ACC112 (cell line): ENCODE results near the gene NR1H3.

Experiments used
- H2AFZ ChIP-seq: fragments of 200-600 bp; sonication (generic); one replicate; pipeline ENCODE4 v1.6.0; 2017; ENCODE audit warnings: antibody characterized with exemption, low read length; ENCODE audit not compliant: unreplicated experiment
- H3K27ac ChIP-seq: fragments of 200-600 bp; sonication (generic); 2 replicates; pipeline ENCODE4 v1.5.1; 2014; ENCODE audit warnings: low read depth, mild to moderate bottlenecking, antibody characterized with exemption, low read length, moderate library complexity
- H3K27me3 ChIP-seq: fragments of 200-600 bp; sonication (generic); 2 replicates; pipeline ENCODE4 v1.6.1; 2014; ENCODE audit warnings: mild to moderate bottlenecking, antibody characterized with exemption, low read length, moderate library complexity, mixed read lengths; ENCODE audit not compliant: insufficient read depth
- H3K36me3 ChIP-seq: fragments of 200-600 bp; sonication (generic); 2 replicates; pipeline ENCODE4 v1.6.1; 2016; ENCODE audit warnings: mild to moderate bottlenecking, antibody characterized with exemption, low read length, moderate library complexity, mixed read lengths; ENCODE audit not compliant: insufficient read depth
- H3K4me1 ChIP-seq: fragments of 200-600 bp; sonication (generic); one replicate; pipeline ENCODE4 v1.6.1; 2016; ENCODE audit warnings: low read length, mixed read lengths; ENCODE audit not compliant: insufficient read depth, unreplicated experiment, control insufficient read depth
- H3K4me3 ChIP-seq: fragments of 200-600 bp; sonication (generic); 2 replicates; pipeline ENCODE4 v1.5.1; 2014; ENCODE audit warnings: mild to moderate bottlenecking, low read depth, low read length
- H3K79me2 ChIP-seq: fragments of 200-600 bp; sonication (generic); one replicate; pipeline ENCODE4 v1.6.0; 2016; ENCODE audit warnings: low read length; ENCODE audit not compliant: control insufficient read depth, unreplicated experiment, insufficient read depth

NR1H3 gene

DNA sequence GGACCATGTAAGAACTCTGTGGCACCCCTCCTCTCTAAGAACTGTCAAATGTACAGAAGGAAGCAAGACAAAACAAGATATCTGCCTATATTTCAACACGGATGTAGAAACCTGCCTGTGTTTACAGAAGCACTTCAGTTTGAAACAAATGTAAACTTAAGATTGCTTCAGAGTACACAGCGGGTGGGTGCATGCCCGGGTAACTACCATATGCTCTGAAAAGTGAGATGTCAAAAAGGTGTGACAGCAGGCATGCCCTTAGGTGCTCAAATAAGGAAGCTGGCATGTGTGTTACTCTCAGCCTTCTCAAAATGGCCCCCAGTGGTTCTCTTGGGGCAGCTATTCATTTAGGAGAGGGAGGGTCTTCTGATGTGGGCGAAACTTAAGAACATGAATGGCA is 14.3 kb upstream of the NR1H3 start:
- H3K4me3 ChIP-seq: no peak overlapping the region
- peaks cover 18% of the 10 kb centered on the region for H3K79me2 ChIP-seq
- no peak overlapping the region for H2AFZ ChIP-seq
- peaks cover 8% of the 10 kb centered on the region for H3K36me3 ChIP-seq
- no peaks in the 10 kb centered on the region for H3K27me3 ChIP-seq
- peaks cover 17% of the 10 kb centered on the region for H3K4me1 ChIP-seq
- no peak overlapping the region for H3K27ac ChIP-seq

DNA sequence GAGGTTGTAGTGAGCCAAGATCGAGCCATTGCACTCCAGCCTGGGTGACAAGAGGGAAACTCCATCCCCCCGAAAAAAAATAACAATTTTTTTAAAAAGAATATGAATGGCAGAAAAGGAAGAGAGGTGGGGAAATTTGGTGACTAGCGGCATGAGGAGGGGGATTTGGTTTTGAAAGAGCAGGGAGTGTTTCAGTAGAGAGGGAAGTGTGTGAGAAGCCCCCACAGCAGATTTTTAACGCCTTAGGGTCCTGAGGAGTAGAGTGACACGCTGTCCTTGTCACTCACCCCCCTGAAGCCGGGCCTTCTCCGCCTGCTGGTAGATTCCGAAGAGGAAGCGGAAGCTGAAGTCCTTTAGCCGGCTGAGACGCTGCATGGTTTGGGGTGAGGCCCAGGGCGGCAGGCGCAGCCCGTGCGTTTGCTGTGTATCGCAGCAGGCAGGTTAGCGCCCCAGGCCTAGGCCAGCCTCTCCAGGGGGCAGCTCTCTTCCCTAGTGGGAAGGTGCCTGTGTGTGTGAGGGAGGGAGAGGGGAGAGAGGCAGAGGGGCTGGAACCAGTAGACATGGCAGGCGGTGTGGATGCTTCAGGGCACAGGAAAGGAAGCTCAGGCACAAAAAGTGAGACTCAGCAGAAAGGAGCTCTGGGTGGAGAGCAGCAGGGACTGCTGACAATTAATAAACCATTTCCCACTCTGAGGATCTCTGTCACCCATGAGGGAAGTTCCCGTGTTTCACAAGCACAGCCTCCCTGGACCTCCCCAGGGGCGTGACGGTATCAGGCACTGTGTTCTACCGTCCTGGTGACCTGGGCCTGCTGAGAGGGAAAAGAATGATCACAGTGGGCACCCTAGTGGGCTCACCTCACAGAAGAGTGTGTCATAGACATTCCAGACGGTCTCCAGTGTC is 13.1 kb upstream of the NR1H3 start:
- H3K4me3 ChIP-seq: no peak overlapping the region
- H3K27ac ChIP-seq: no peak overlapping the region
- H3K36me3 ChIP-seq: peaks cover 3% of the 10 kb centered on the region

DNA sequence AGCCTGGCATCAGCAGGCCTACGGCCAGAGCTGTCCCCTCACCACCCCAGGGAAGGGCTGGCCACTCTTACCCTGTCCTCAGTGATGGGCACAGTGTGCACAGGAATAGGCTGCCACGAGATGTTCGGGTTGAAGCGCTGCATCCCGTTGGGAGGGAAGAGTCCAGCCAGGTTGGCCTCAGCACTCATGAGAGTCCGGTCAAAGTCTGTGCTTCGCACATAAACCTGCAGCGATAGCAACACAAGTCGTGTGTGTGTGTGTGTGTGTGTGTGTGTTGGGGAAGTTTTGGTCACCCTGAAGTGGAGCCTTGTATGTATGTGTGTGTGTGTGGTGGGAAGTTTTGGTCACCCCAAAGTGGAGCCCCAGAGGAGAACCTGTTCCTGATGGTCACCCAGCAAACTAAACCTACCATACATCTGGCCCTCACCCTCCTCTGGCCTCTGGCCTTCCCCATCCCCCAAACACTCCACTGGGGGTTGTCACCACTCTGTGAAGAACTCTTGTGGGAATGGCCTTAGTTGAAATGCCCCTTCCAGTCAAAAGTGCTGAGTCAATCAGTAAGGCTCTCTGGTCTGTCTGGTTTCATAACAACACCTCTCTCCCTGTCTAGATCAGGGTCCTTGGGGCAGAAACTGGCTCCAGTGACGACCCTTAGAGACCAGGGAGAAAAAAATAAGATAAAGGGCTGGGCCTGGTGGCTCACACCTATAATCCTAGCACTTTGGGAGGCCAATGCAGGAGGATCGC is 12.0 kb upstream of the NR1H3 start:
- no peak overlapping the region for H2AFZ ChIP-seq
- no peaks in the 10 kb centered on the region; the same call in 1 of the 2 replicates for H3K36me3 ChIP-seq
- no peaks in the 10 kb centered on the region for H3K27me3 ChIP-seq
- H3K27ac ChIP-seq: no peak overlapping the region
- H3K79me2 ChIP-seq: peaks cover 29% of the 10 kb centered on the region
- H3K4me3 ChIP-seq: no peak overlapping the region
- peaks cover 21% of the 10 kb centered on the region for H3K4me1 ChIP-seq

More for the DNA sequence above, 13.1 kb upstream of the NR1H3 start:
- H3K4me1 ChIP-seq: peaks cover 21% of the 10 kb centered on the region
- H2AFZ ChIP-seq: no peak overlapping the region
- H3K79me2 ChIP-seq: peaks cover 25% of the 10 kb centered on the region
- H3K27me3 ChIP-seq: no peaks in the 10 kb centered on the region

DNA sequence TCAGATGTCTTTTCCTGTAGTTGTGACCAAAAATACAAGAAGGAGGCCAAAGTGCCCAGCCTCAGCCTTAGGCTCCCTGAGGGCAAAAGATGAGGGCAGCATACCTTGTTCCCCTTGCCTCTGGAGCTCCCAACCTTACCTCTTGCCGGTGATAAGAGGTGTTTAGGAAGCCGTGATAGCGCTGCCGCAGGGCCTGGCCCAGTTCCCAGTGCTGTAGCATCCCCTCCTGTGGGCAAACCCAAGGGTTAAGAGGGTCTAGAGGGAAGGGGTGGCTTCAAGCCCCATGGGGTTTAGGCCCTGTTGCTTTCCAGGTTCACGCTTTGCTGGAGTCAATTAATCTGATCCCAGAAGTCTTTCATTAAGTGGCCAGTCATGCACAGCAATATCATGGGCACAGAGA is 10.3 kb upstream of the NR1H3 start:
- peak overlapping the region; percentile 97 for H3K4me3 ChIP-seq
- H3K27ac ChIP-seq: no peak overlapping the region

DNA sequence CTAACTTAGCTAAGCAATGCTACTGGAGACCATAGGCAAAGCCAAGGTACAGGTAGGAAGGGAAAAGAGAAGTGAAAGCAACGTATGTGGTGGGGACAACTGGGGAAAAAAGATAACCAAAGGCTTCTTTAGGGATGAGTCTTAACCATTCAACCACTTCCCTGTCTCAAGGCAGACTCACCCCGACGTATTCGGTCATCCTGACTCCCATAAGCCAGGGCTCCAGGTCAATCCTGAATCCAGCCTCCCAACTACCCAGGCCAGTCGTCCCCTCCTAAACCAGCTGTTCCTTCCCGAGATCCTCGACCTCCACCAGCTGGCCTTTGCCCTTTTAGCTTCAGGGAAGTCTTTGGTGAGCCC is 9.5 kb upstream of the NR1H3 start:
- H2AFZ ChIP-seq: peak overlapping the region; percentile 97
- no peaks in the 10 kb centered on the region for H3K27me3 ChIP-seq
- H3K27ac ChIP-seq: peak overlapping the region; percentile 56
- H3K4me1 ChIP-seq: peaks cover 15% of the 10 kb centered on the region
- peak overlapping the region; percentile 97 for H3K4me3 ChIP-seq
- no peaks in the 10 kb centered on the region for H3K36me3 ChIP-seq
- H3K79me2 ChIP-seq: peaks cover 29% of the 10 kb centered on the region

More for the DNA sequence above, 10.3 kb upstream of the NR1H3 start:
- no peaks in the 10 kb centered on the region for H3K27me3 ChIP-seq
- H3K36me3 ChIP-seq: no peaks in the 10 kb centered on the region; the same call in 1 of the 2 replicates
- peaks cover 29% of the 10 kb centered on the region for H3K79me2 ChIP-seq
- H2AFZ ChIP-seq: no peak overlapping the region
- H3K4me1 ChIP-seq: peaks cover 16% of the 10 kb centered on the region

DNA sequence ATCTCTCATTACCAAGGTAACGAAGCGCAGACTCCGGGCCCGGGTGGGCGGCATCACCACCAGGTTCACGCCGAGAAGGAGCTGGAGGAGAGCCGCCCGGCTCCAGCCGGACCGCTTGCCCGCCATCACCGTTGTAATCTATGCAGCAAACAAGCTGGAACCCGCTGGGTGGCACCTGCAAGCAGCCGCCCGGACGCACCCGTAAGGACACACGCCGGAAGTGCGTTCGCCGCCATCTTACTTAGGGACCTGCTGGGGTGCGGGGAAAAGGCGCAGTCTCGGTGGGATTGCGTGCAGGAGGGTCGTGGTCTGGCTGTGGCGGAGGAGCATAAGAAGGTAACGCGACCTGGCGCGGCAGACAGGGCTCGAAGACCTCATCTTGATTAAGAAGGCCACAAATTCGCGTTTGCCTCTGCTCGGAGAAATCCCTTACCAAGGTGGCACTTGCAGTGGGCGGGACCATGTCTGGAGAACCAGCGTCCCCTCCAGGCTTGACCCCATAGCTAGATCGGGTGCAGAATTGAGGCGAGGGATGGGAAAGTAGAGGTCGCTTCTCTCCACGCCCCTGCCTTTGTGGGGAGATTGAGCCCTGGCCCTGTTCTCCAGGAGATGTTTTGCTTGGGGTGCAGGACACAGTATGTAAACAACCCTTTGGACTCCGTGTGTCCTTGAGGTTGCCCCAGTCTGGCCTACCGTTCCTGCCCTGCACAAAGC is 9.0 kb upstream of the NR1H3 start, which contains the start of gene ACP2:
ACP2 (minus strand) TSS at position 151 of the 714 bp plus-strand sequence; CDS start at position 126, 25 bp downstream.
- H3K79me2 ChIP-seq: peaks cover 29% of the 10 kb centered on the region
- H2AFZ ChIP-seq: peak within 1 kb of the TSS; percentile 97
- H3K4me3 ChIP-seq: peak within 1 kb of the TSS; percentile 97
- H3K36me3 ChIP-seq: no peaks in the 10 kb centered on the region
- H3K27ac ChIP-seq: peak within 1 kb of the TSS; percentile 56
- H3K4me1 ChIP-seq: peaks cover 18% of the 10 kb centered on the region
- no peaks in the 10 kb centered on the region for H3K27me3 ChIP-seq

DNA sequence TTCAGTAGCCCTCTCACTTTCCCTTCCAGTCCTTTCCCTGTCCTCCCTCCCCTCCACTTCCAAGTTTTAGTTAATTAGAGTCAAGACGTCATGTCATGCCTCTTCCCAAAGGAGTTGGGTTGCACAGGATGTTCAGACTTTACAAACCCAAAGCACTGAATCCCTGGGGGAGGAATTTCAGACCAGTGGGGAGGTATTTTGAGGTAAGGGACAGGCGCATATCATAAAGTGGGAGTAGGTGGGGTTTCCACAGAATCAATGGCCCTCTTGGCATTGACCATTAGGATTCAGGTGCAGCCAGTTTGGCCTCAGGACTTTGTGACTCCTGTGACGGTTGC is 8.4 kb upstream of the NR1H3 start:
- peaks cover 23% of the 10 kb centered on the region for H3K4me1 ChIP-seq
- no peaks in the 10 kb centered on the region for H3K27me3 ChIP-seq
- H3K27ac ChIP-seq: no peak overlapping the region
- H3K79me2 ChIP-seq: peaks cover 29% of the 10 kb centered on the region
- no peaks in the 10 kb centered on the region for H3K36me3 ChIP-seq
- H3K4me3 ChIP-seq: peak overlapping the region; percentile 97
- peak overlapping the region; percentile 92 for H2AFZ ChIP-seq

DNA sequence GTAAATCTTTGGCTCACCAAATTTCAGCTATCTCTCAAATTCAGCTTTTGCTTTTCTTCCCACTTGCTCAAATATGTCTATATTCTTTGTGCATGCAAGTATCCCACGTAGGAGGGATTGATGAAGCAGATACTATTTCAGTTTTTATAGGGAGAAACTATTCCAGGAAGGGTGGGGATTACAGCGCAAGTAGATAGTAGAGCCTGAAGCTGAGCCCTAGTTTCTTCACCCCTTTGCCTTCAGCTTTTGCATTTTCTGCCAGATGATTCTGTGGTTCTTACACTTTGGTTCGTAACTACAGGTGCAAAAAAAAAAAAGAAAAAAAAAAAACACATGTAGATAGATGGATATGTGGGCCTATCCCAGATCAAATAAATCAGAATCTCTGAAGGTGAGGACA is 6.0 kb upstream of the NR1H3 start:
- Histone ChIP-seq H3K27me3 (no peaks in the 10 kb centered on the region), H3K79me2 (peaks cover 28% of the 10 kb centered on the region), H3K36me3 (no peaks in the 10 kb centered on the region), H2AFZ (no peak overlapping the region), H3K4me1 (peaks cover 34% of the 10 kb centered on the region), H3K27ac (no peak overlapping the region), H3K4me3 (no peak overlapping the region)

DNA sequence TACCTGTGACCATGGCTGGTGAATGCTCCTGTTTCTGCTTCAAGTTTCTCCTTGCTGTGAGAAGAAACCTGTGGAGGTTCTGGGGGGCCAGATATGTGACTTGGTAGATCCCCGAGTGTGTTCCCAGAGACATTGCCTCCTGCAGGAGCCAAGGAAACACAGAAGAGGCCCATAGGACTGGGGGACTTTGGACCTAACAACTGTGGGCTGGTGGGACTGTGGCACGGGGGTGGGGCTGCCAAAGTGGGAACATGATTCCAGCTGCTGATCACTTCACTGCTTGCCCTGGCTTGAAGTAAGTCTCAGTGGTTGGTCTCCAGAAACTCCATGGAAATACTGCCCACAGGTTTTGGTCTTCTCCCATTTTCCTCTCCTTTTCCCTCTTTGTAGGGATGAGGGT is 4.1 kb upstream of the NR1H3 start:
- no peak overlapping the region for H2AFZ ChIP-seq
- no peaks in the 10 kb centered on the region for H3K36me3 ChIP-seq
- H3K27me3 ChIP-seq: no peaks in the 10 kb centered on the region

DNA sequence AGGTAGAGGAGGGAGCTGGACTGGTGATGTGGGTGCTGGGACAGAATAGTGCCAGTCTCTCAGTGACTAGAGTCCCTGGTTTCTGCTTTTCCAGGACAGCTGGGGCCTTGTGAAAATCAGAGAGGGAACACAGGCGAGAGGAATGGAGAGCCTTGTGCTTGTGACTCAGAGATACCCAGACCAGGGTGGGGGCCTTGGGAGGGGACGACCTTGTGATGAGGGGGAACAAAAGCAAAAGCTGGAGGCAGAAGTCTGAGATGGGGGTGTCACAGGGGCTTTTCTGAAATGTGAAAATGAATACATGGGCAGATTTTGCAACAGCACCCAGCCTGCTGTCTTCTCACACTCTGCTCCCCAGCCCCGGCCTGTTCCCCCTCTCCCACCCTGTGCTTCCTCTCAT is 3.4 kb upstream of the NR1H3 start:
- peak overlapping the region; percentile 79 for H3K27ac ChIP-seq
- H3K79me2 ChIP-seq: peaks cover 7% of the 10 kb centered on the region
- peak overlapping the region; percentile 50; the same call in 1 of the 2 replicates for H3K4me3 ChIP-seq
- H2AFZ ChIP-seq: no peak overlapping the region
- no peaks in the 10 kb centered on the region for H3K36me3 ChIP-seq
- H3K27me3 ChIP-seq: no peaks in the 10 kb centered on the region
- peaks cover 41% of the 10 kb centered on the region for H3K4me1 ChIP-seq

More for the DNA sequence above, 4.1 kb upstream of the NR1H3 start:
- Histone ChIP-seq H3K4me1 (peaks cover 38% of the 10 kb centered on the region), H3K4me3 (no peak overlapping the region), H3K79me2 (peaks cover 11% of the 10 kb centered on the region), H3K27ac (peak overlapping the region; percentile 79; the same call in 1 of the 2 replicates)
